HepG2 (cell line): ENCODE results near the gene PLCG2.

Source experiments
- BRD4 ChIP-seq: sonication (generic); formaldehyde crosslinking; IDR thresholded peaks from 2 replicates; pipeline ENCODE4 v1.4.0; 2020; ENCODE audit warnings: missing genetic modification reagents
- RNF2 ChIP-seq: fragments of 450-650 bp; conservative IDR thresholded peaks from 2 replicates; pipeline ENCODE4 v1.6.1; 2016; ENCODE audit warnings: low read depth
- SP2 ChIP-seq: sonication (generic); formaldehyde crosslinking; IDR thresholded peaks from 2 replicates; pipeline ENCODE4 v1.5.1; 2020; ENCODE audit warnings: mild to moderate bottlenecking, missing genetic modification reagents
- SYNCRIP ChIP-seq: fragments of 200-400 bp; formaldehyde crosslinking; IDR thresholded peaks from 2 replicates; pipeline ENCODE4 v1.6.1; 2018; ENCODE audit warnings: mild to moderate bottlenecking, low read depth, low read length; ENCODE audit not compliant: insufficient read depth
- TF ChIP-seq, protein P1 (sequence below), 2 experiments: IDR thresholded peaks; 2 replicates each; pipeline ENCODE4 v1.6.1; 2011 to 2012; ENCODE audit warnings: low read length in 2 of 2, borderline replicate concordance in 1 of 2, low read depth in 1 of 2, mild to moderate bottlenecking in 1 of 2, moderate library complexity in 1 of 2

DNA sequence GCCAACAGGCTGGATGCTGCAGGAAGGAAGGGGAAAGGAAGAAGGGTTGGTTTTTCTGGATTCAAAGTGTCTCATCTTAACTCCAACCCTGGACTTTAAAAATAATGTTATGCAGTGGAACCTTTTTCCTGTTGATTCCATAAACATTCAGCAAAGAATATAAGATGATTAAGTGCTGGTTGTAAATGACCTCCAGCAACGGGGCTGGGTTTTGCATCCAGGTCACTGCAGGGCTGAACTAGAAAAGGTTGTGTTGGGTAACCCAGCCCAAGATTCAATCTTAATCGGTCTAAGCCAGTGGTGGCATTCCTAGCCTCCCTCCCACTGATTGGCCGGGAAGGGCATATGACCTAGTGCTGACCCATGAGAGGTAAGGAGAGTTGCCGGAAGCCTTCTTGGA is 34.2 kb upstream of the PLCG2 start:
- TF ChIP-seq RNF2 (no peak), SP2 (CRISPR knock-in tag) (no peak), BRD4 (CRISPR knock-in tag) (no peak), SYNCRIP (no peak)
- TF ChIP-seq, protein P1, sequence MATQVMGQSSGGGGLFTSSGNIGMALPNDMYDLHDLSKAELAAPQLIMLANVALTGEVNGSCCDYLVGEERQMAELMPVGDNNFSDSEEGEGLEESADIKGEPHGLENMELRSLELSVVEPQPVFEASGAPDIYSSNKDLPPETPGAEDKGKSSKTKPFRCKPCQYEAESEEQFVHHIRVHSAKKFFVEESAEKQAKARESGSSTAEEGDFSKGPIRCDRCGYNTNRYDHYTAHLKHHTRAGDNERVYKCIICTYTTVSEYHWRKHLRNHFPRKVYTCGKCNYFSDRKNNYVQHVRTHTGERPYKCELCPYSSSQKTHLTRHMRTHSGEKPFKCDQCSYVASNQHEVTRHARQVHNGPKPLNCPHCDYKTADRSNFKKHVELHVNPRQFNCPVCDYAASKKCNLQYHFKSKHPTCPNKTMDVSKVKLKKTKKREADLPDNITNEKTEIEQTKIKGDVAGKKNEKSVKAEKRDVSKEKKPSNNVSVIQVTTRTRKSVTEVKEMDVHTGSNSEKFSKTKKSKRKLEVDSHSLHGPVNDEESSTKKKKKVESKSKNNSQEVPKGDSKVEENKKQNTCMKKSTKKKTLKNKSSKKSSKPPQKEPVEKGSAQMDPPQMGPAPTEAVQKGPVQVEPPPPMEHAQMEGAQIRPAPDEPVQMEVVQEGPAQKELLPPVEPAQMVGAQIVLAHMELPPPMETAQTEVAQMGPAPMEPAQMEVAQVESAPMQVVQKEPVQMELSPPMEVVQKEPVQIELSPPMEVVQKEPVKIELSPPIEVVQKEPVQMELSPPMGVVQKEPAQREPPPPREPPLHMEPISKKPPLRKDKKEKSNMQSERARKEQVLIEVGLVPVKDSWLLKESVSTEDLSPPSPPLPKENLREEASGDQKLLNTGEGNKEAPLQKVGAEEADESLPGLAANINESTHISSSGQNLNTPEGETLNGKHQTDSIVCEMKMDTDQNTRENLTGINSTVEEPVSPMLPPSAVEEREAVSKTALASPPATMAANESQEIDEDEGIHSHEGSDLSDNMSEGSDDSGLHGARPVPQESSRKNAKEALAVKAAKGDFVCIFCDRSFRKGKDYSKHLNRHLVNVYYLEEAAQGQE (IDR thresholded peaks at IDR 0.05; ENCODE audit: borderline replicate concordance in 1 of 2, low read depth in 1 of 2, low read length in 2 of 2) = no peak
